Keratinocyte (primary cell): Measurements from ENCODE around the gene OR10Z1. TPM values are rescaled to one million over a fixed set of nuclear protein-coding genes. Genes with fewer than 3 reads are reported as not detected.

Experiments
- DNase-seq: peaks from one replicate; pipeline ENCODE4 v3.0.0-alpha.2; 2011; ENCODE audit warnings: low read depth, missing footprints, low spot score
- FAIRE-seq: peaks from 2 replicates; lab custom pipeline; 2011; peaks lifted over from hg19 to GRCh38; lab: Jason Lieb, UNC
- H2AFZ ChIP-seq: 2 replicates; pipeline ENCODE4 v1.6.0; 2012; ENCODE audit warnings: low read length, control low read depth, inconsistent platforms; ENCODE audit not compliant: control insufficient read depth
- H3K27ac ChIP-seq: 2 replicates; pipeline ENCODE4 v1.5.1; 2011; ENCODE audit warnings: low read length; ENCODE audit not compliant: control insufficient read depth, insufficient read depth
- H3K27me3 ChIP-seq: 3 replicates; pipeline ENCODE4 v1.6.0; 2011; ENCODE audit warnings: low read length; ENCODE audit not compliant: control insufficient read depth, insufficient read depth; ENCODE audit errors: extremely low read depth
- H3K36me3 ChIP-seq, 2 experiments: 2 replicates in 1 of 2; 3 replicates in 1 of 2; pipeline ENCODE4 v1.5.1; 2011; ENCODE audit warnings: low read length in 2 of 2, mild to moderate bottlenecking in 1 of 2; ENCODE audit not compliant: control insufficient read depth in 2 of 2, insufficient read depth in 2 of 2; ENCODE audit errors: extremely low read depth in 1 of 2
- H3K4me1 ChIP-seq: 3 replicates; pipeline ENCODE4 v1.5.1; 2011; ENCODE audit warnings: low read length; ENCODE audit not compliant: control insufficient read depth, insufficient read depth; ENCODE audit errors: extremely low read depth
- H3K4me2 ChIP-seq: 3 replicates; pipeline ENCODE4 v1.6.0; 2011; ENCODE audit warnings: low read depth, low read length; ENCODE audit not compliant: control insufficient read depth, insufficient read depth; ENCODE audit errors: extremely low read depth
- H3K4me3 ChIP-seq, 3 experiments: fragments of 200-600 bp in 1 of 3; sonication (generic) in 1 of 3; 2 replicates in 2 of 3; 3 replicates in 1 of 3; pipeline ENCODE4 v1.5.1; 2011 to 2016; ENCODE audit warnings: low read length in 3 of 3, mild to moderate bottlenecking in 3 of 3, control low read depth in 2 of 3, inconsistent platforms in 1 of 3, low read depth in 1 of 3, mixed read lengths in 1 of 3, mixed run types in 1 of 3, moderate library complexity in 1 of 3; ENCODE audit not compliant: control insufficient read depth in 2 of 3, insufficient read depth in 2 of 3; ENCODE audit errors: extremely low read depth in 1 of 3
- H3K79me2 ChIP-seq: 2 replicates; pipeline ENCODE4 v1.6.0; 2012; ENCODE audit warnings: low read length; ENCODE audit not compliant: control insufficient read depth, insufficient read depth
- H3K9ac ChIP-seq: 3 replicates; pipeline ENCODE4 v1.6.0; 2011; ENCODE audit warnings: low read length; ENCODE audit not compliant: control insufficient read depth, insufficient read depth; ENCODE audit errors: extremely low read depth
- H3K9me1 ChIP-seq: 3 replicates; pipeline ENCODE4 v1.6.0; 2011; ENCODE audit warnings: low read length; ENCODE audit not compliant: control insufficient read depth, insufficient read depth; ENCODE audit errors: extremely low read depth
- H3K9me3 ChIP-seq: 2 replicates; pipeline ENCODE4 v1.5.1; 2012; ENCODE audit warnings: low read depth, low read length; ENCODE audit not compliant: control insufficient read depth
- H4K20me1 ChIP-seq: 3 replicates; pipeline ENCODE4 v1.6.0; 2011; ENCODE audit warnings: low read length; ENCODE audit not compliant: control insufficient read depth, insufficient read depth; ENCODE audit errors: extremely low read depth
- EZH2 ChIP-seq: IDR thresholded peaks from one replicate; pipeline ENCODE4 v1.6.1; 2012; ENCODE audit warnings: inconsistent platforms, mild to moderate bottlenecking, low read length, moderate library complexity
- dilution Hi-C: fragments of 300-500 bp; cut with MboI; formaldehyde crosslinking; loops from one replicate; pipeline ENCODE4 v1.7.0; 2020; ENCODE audit warnings: low sequenced_read_pairs; ENCODE audit not compliant: extremely low pct_ligation_motif_present
- polyA plus RNA-seq, 5 experiments: library from polyadenylated mRNA; depleted of rRNA in 3 of 5; stranded (reverse) in 3 of 5; stranded (forward) in 1 of 5; unstranded in 1 of 5; fragments of >200 nt; gene quantifications; 1 replicate in 1 of 5; 2 replicates in 3 of 5; 3 replicates in 1 of 5; pipeline versions ENCODE4 v1.2.1 to v1.2.3, GENCODE V29; 2011 to 2012; ENCODE audit warnings: missing spikeins in 2 of 5, low read depth in 1 of 5, low replicate concordance in 1 of 5
- TF ChIP-seq, protein P1 (sequence below), 3 experiments: IDR thresholded peaks in 1 of 3; conservative IDR thresholded peaks in 1 of 3; optimal IDR thresholded peaks in 1 of 3; 2 replicates in 2 of 3; 3 replicates in 1 of 3; pipeline versions ENCODE3 to v1.5.1; 2011; ENCODE audit warnings: low read length in 3 of 3, mild to moderate bottlenecking in 3 of 3, moderate library complexity in 2 of 3, control low read depth in 1 of 3, inconsistent platforms in 1 of 3; ENCODE audit not compliant: insufficient read depth in 2 of 3; ENCODE audit errors: extremely low read depth in 1 of 3

The OR10Z1 gene
- polyA plus RNA-seq, 1 donor (not counting 4 experiments of a cell fraction or from before 2014, with no cell fraction given): not detected

DNA sequence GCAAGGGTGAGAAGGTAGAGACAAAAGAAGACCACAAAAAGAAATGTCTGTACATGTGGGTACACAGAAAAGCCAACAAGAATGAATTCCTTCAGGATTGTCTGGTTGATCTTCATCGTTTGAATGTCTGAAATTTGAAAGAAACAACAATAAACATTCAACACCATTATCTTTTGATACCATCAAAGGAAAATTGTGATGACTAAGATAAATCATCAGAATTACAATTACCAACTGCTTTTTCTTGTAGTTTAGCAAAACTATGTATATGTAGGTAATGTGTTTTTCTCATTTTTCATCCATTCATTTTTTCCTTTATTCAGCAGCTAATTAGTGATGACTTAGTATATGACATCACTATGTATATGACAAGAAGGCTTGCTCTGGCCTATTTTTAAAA is 25.3 kb upstream of the OR10Z1 start, which contains the start of gene OR10X1:
TSS of gene OR10X1 (minus strand) at position 167 of the 400 bp plus-strand sequence. CDS start at position 167, 0 bp downstream.
- no peak for TF ChIP-seq EZH2
- TF ChIP-seq, protein P1, sequence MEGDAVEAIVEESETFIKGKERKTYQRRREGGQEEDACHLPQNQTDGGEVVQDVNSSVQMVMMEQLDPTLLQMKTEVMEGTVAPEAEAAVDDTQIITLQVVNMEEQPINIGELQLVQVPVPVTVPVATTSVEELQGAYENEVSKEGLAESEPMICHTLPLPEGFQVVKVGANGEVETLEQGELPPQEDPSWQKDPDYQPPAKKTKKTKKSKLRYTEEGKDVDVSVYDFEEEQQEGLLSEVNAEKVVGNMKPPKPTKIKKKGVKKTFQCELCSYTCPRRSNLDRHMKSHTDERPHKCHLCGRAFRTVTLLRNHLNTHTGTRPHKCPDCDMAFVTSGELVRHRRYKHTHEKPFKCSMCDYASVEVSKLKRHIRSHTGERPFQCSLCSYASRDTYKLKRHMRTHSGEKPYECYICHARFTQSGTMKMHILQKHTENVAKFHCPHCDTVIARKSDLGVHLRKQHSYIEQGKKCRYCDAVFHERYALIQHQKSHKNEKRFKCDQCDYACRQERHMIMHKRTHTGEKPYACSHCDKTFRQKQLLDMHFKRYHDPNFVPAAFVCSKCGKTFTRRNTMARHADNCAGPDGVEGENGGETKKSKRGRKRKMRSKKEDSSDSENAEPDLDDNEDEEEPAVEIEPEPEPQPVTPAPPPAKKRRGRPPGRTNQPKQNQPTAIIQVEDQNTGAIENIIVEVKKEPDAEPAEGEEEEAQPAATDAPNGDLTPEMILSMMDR (optimal IDR thresholded peaks at IDR 0.05 in 1 of 3, IDR thresholded peaks at IDR 0.05 in 1 of 3, conservative IDR thresholded peaks at IDR 0.05 in 1 of 3; ENCODE audit: extremely low read depth in 1 of 3, insufficient read depth in 2 of 3, low read length in 3 of 3): no peak
- no peaks in the 10 kb centered on the region for H3K9me1 ChIP-seq
- no peak for DNase-seq

DNA sequence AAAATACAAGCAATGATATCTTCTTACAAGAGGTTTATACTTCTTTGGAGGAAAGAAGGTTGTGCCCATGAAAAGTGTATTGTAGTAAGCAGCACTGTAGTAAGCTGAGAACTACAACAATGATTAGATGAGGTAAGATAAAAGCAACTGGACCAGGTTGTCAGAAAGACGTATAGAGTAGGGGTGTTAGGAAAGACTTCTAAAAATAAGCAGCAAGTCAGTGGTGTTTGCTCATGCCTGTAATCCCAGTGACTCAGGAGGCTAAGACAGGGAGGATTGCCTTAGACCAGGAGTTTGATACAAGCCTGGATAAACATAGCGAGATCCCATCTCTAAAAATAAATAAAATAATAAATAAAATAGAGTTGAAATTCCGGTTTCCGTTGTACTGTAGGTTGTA is 21.1 kb upstream of the OR10Z1 start:
- no peak overlapping the region for H3K4me3 ChIP-seq
- no peak overlapping the region for H3K4me2 ChIP-seq
- no peak overlapping the region for H3K27ac ChIP-seq
- no peaks in the 10 kb centered on the region for H4K20me1 ChIP-seq
- H3K79me2 ChIP-seq: no peaks in the 10 kb centered on the region
- no peak overlapping the region for H3K9ac ChIP-seq
- no peak for TF ChIP-seq EZH2
- TF ChIP-seq, protein P1 (optimal IDR thresholded peaks at IDR 0.05 in 1 of 3, IDR thresholded peaks at IDR 0.05 in 1 of 3, conservative IDR thresholded peaks at IDR 0.05 in 1 of 3; ENCODE audit: extremely low read depth in 1 of 3, insufficient read depth in 2 of 3, low read length in 3 of 3): no peak
- no peaks in the 10 kb centered on the region for H3K9me1 ChIP-seq
- FAIRE-seq: no peak
- H3K4me1 ChIP-seq: no peaks in the 10 kb centered on the region
- H2AFZ ChIP-seq: no peak overlapping the region
- dilution Hi-C loops: no loop called here
- no peaks in the 10 kb centered on the region for H3K27me3 ChIP-seq
- no peaks in the 10 kb centered on the region for H3K9me3 ChIP-seq
- H3K36me3 ChIP-seq: no peaks in the 10 kb centered on the region
- no peak for DNase-seq

More for the DNA sequence above, 25.3 kb upstream of the OR10Z1 start, which contains the start of gene OR10X1:
- no peaks in the 10 kb centered on the region for H3K9me3 ChIP-seq
- no peak within 1 kb of the TSS for H3K4me2 ChIP-seq
- H3K4me3 ChIP-seq: no peak within 1 kb of the TSS
- no peak within 1 kb of the TSS for H3K9ac ChIP-seq
- FAIRE-seq: no peak
- no peak within 1 kb of the TSS for H3K27ac ChIP-seq
- H3K79me2 ChIP-seq: no peaks in the 10 kb centered on the region
- H3K27me3 ChIP-seq: no peaks in the 10 kb centered on the region
- no peak within 1 kb of the TSS for H2AFZ ChIP-seq
- no peaks in the 10 kb centered on the region for H3K4me1 ChIP-seq
- no peaks in the 10 kb centered on the region for H3K36me3 ChIP-seq
- dilution Hi-C loops: no loop called here
- H4K20me1 ChIP-seq: no peaks in the 10 kb centered on the region
